ENCODE results near the gene C21orf58. TPM values are rescaled to one million over a fixed set of nuclear protein-coding genes. Genes with fewer than 3 reads are reported as not detected.

C21orf58 gene
- total RNA-seq, 1 donor from 2014 or later: 1.8 TPM

DNA sequence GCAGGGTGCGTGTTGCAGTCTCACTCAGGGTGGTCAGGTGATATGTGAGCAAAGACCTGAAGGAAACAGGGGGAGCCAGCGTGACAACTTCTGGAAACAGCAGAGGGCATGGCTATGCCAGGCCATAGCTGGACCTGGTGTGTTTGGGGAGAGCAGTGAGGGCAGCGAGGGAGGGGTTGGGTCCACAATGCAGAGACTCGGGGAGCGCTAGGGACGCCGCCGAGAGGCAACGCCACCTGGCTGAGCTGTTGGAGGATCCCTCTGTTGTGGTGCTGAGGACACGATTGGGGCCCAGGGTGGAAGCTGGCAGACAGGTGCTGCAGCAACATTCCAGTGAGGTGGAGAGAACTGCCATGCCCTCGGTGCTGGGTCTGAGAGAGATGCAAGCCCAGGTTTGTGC is 68.5 kb downstream of the C21orf58 start:
- no peak for DNase-seq (ENCODE audit: low read depth)

DNA sequence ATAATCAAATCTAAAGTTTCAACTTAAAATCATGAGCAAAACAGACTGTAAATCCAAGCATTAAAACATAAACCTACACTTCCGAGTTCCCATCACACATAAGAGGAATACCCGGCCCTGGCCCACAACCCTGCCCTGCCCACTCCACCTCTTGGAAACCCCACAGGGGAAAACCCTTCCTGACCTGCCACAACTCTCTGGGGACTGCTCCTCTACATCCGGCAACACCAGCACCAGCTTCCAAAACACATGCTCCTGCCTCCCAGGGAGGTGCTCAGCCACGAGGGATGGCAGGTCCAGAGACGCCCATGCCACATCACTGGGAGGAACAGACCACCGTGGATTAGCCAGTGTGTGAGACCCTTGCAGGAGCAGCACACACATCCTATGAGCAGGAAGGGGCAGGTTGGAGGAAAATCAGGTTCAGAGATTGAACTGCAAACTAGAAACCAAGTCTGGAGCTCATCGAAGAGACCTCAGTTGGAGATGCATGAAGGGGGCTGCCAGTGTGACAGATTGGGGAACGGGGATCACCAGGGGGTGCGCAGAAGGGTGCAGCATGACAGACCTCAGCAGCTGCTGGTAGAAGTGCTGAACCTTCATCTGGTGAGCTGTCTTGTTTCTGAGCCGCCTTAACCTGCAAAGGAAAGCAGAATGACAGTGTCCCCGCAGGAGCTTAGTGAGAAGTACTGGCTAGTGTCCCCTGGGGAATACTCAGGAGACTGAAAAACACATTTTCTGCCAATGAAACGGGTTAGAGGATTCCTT is 69.3 kb downstream of the C21orf58 start:
- DNase-seq (ENCODE audit: low read depth): no peak

- no peak for DNase-seq (ENCODE audit: low read depth)
Measured at GRCh38 chr21:46253610-46254124, 70.0 kb downstream of the C21orf58 start.

- no peak for DNase-seq (ENCODE audit: low read depth)
Measured at GRCh38 chr21:46252840-46253239, 70.8 kb downstream of the C21orf58 start.

Other genes with a start within 250 kb of the C21orf58 start
- gene COL6A2, start 225.8 kb downstream of the C21orf58 start, total RNA-seq: 60.7 and 70.2 TPM in 2 replicates
- 0.30 and 0.35 TPM in 2 replicates for gene FTCD, start 168.3 kb downstream of the C21orf58 start, total RNA-seq
- 1.9 and 4.5 TPM in 2 replicates for gene SPATC1L, start 139.4 kb downstream of the C21orf58 start, total RNA-seq
- 34.2 and 80.6 TPM in 2 replicates for gene LSS, start 95.1 kb downstream of the C21orf58 start, total RNA-seq
- gene MCM3AP, start 38.3 kb downstream of the C21orf58 start, total RNA-seq: 39.4 and 81.7 TPM in 2 replicates
- gene YBEY, start 37.5 kb downstream of the C21orf58 start, total RNA-seq: 3.1 and 9.0 TPM in 2 replicates
- 14.4 and 27.1 TPM in 2 replicates for gene PCNT, start 286 bp upstream of the C21orf58 start, total RNA-seq
- gene DIP2A, start 135.0 kb upstream of the C21orf58 start, total RNA-seq: 15.8 and 46.7 TPM in 2 replicates

Data from renal cortical epithelial cell (primary cell).